Inferior parietal cortex (tissue), 1 donor: ENCODE data around the gene SAMD4B.

Source experiments
- DNase-seq: peaks from one replicate; pipeline ENCODE4 v3.0.0-alpha.2; 2016; ENCODE audit errors: extremely low spot score

The SAMD4B gene

GRCh38 chr19:39410017-39410830, 68.0 kb downstream of the SAMD4B start:
- no peak for DNase-seq

DNA sequence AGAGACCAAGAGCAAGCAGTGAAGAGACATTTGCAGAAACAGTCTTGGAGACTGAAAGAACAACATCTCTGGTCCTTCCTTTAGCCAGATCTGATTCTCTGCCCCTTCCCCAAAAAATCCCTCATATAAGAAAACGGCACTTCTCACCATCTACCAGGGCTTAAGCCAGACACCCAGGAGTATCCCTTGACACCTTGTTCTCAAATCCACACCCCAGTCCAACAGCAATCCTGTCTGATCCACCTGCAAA, 68.5 kb downstream of the SAMD4B start:
- DNase-seq = no peak

- no peak for DNase-seq
Measured at GRCh38 chr19:39411081-39411831, 69.0 kb downstream of the SAMD4B start.

GRCh38 chr19:39411832-39412099, 69.5 kb downstream of the SAMD4B start:
- peak; percentile 91 for DNase-seq

DNA sequence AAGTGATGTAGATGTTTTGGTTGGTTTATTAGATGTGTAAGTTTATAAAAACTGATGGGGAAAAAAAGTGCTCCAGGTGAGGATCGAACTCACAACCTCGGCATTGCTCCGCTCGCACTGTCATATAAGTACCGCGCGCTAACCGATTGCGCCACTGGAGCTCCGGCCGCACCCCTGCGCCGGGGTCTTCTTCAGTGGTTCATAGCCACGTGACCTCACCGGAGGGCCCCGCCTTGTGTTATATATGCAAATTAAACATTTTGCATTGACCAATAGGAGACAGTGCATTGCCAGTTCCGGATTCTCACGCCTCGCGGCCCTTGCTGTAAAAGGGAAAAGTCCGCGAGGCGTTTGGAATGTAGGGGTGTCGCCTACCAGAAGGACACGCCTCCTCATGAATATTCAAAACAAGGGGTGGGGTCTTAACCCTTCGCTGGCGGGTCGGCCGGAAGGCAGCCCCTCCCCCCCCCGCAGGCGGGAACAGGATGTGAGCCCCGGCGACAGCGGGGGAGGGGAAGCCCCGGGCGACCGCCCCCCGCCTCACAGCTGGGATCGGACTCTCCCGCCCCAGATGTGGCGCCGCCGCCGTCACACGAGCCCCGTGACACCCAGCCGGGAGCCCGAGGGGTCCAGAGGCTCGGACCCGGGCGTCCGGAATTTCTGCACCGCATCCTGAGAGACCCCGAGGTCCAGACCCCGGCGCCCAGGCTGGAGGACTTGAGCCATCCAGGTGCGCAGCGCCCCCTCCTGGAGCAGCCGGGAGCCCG, 70.1 kb downstream of the SAMD4B start, which contains the start of gene PLEKHG2:
PLEKHG2 (plus strand) TSS at position 570 of the 767 bp plus-strand sequence. CDS start 1,418 bp downstream, outside the sequence.
- DNase-seq = peak; percentile 98

- no peak for DNase-seq
Measured at GRCh38 chr19:39412867-39413271, 70.6 kb downstream of the SAMD4B start.

GRCh38 chr19:39413272-39413910, 71.2 kb downstream of the SAMD4B start:
- DNase-seq = no peak

DNA sequence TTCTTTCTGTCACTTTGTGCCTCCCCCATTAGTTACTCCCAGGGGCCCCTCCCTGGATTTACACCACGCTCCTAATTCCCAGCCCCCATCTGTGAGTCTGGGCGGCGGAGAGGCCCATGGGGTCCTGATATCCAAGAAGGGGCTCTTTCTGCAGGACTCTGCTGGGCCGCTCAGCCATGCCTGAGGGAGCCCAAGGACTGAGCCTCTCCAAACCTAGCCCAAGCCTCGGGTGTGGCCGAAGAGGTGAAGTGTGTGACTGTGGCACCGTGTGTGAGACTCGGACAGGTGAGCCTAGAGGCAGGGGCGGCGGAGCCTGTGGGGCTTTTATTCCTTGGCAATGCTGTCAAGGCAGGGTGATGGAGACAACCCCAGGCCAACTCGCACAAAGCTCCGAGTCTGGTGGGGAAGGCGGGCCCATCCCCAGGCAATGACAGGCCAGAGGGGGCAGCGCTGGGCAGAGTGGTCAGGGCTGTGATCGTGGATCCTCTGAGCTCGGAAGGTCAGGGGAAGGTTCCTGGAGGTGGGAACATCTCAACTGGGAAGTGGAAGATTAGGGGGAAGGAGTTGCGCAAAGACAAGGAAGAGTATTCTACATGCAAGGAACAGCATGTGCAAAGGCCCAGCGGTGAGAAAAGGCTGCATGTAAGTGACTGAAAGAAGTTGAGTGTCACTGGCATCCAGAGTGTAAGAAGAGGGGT, 71.8 kb downstream of the SAMD4B start:
- no peak for DNase-seq

DNA sequence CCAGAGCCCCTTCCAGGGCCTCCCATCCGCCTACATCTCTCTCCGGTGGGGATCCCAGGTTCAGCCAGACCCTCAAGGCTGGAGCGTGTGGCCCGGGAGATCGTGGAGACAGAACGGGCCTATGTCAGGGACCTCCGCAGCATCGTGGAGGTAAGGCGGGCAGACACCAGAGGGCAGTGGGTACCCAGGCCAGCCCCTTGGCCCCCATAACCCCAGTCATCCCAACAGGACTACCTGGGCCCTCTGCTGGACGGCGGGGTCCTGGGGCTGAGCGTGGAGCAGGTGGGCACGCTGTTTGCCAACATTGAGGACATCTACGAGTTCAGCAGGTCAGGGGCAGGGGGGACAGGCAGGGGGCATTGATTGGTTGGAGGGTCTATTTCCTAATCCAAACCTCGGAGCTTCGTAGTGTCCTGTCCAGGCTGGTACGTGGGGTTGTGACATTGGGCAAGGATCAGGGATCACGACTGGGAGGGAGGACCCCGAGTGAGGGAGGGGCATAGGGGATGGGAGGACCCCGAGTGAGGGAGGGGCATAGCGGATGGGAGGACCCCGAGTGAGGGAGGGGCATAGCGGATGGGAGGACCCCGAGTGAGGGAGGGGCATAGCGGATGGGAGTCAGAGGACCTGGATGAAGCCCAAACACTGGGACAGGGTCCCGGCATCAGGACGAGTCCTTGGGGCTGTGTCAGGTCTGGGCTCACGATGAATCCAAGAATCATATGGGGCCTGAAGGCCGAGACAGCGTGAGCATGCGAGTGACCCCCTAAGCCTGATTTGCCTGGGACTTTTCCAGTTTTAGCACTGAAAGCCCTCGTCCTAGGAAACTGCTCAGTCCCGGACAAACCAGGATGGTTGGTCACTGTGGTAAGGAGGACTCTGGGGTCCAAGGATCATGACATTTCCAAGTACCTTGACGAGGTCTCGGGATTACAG, 73.2 kb downstream of the SAMD4B start:
- DNase-seq = no peak

- no peak for DNase-seq
Measured at GRCh38 chr19:39416152-39417120, 74.2 kb downstream of the SAMD4B start.

DNA sequence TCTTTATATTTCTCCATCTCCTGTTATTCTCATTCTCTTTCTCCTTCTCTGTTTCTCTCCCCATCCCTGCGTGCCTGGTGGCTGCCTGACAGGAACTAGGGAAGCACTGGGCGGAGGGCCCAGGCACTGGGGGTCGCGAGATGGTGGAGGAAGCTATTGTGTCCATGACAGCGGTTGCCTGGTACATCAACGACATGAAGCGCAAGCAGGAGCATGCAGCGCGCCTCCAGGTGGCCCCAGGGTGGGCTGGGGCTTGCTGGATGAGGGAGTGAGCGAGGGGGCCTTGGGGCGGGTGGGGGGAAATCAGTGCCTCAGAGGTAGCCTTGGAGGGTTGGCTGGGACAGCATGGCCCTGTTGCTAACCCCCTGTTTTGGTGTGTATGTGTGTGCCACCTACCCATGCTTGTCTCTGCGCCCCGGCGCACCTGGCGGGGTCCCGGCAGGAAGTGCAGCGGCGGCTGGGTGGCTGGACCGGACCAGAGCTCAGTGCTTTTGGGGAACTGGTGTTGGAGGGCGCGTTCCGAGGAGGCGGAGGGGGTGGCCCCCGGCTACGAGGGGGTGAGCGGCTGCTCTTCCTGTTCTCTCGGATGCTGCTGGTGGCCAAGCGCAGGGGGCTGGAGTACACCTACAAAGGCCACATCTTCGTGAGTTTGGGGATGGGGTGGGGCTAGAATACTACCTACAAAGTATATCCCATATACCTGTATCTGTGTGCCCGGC, 75.4 kb downstream of the SAMD4B start:
- no peak for DNase-seq

GRCh38 chr19:39419003-39419402, 76.8 kb downstream of the SAMD4B start:
- no peak for DNase-seq

DNA sequence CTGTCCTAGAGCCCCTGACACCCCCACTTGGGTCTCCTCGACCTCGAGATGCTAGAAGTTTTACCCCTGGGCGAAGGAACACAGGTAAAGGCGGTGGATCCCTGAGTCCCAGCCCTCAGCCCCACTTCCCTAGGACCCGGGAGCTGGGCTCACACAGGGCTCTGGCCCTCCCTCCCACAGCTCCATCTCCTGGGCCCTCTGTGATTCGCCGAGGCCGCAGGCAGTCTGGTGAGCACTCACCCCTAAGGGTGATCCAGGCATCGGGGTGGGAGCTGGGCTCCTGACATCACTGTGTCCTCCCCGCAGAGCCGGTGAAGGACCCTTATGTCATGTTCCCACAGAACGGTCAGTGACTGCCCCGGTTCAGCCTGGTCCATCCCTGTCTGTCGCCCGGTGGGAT, 78.5 kb downstream of the SAMD4B start:
- no peak for DNase-seq

- DNase-seq = no peak
Measured at GRCh38 chr19:39422020-39422419, 79.8 kb downstream of the SAMD4B start.

GRCh38 chr19:39423258-39424086, 81.3 kb downstream of the SAMD4B start:
- no peak for DNase-seq

DNA sequence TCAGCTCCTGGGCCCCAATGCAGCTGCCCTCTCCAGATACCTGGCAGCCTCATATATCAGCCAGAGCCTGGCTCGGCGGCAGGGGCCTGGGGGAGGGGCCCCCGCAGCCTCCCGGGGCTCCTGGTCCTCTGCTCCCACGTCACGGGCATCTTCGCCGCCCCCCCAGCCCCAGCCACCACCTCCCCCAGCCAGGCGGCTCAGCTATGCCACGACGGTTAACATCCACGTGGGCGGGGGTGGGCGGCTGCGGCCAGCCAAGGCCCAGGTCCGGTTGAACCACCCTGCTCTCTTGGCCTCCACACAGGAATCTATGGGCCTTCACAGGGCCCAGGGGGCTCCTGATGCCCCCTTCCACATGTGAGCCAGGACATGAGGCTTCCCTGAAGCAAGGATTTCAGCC, 82.7 kb downstream of the SAMD4B start:
- no peak for DNase-seq

DNA sequence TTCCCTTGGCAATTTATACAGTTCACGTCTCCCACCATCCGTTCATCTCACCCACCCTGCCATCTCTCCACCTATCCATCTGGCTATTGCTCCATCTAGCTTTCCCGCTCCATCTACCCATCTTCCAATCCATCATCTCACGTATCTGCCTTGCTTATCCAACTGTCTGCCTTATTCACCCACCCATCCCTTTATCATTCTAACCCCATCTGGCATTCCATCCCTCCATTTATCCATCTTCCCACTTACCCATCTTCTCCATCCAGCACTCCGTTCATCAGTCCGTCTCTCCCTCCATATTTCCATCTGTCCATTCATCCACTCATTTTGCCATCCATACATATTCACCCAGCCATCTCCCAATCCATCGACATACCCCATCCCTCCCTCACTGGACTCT, 83.5 kb downstream of the SAMD4B start:
- no peak for DNase-seq

DNA sequence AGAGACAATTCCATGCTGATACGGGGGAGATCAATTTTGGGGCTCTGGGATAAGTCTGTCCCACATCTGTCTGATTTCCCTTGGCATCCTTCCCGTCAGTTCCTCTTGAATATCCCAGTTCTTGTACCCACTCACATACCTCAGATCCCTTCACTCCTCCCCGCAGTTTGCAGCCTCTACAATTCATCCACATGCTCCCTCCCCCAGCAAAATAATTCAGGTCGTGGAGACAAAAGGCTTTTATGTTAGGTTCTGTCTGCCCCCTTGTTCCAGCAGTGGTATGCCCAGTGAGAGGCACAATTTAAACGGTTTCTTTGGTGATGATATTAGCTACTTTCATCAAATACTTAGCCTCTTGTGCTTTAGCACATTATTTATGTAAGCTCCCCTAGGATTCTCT, 83.9 kb downstream of the SAMD4B start:
- DNase-seq = no peak
